A549 (cell line): ENCODE measurements around the gene MYBPC2.

Experiments used
- ZNF302 ChIP-seq: fragments of 250-450 bp; sonication (Bioruptor Pico); IDR thresholded peaks from 2 replicates; pipeline ENCODE4 v1.9.0; 2021; ENCODE audit warnings: inconsistent platforms, mild to moderate bottlenecking, moderate library complexity
- ZSCAN20 ChIP-seq: fragments of 250-450 bp; sonication (Bioruptor Pico); IDR thresholded peaks from 2 replicates; pipeline ENCODE4 v1.8.0; 2022; ENCODE audit warnings: mild to moderate bottlenecking, moderate library complexity

GRCh38 chr19:50427997-50428425 lies 4.7 kb upstream of the MYBPC2 start:
- TF ChIP-seq ZNF302 (CRISPR knock-in tag): no peak
- no peak for TF ChIP-seq ZSCAN20 (CRISPR knock-in tag)
